Myocyte (in vitro differentiated cells): ENCODE data around the gene KLHL29. TPM values are rescaled to one million over a fixed set of nuclear protein-coding genes. Genes with fewer than 3 reads are reported as not detected.

Experiments
- DNase-seq: peaks from one replicate; pipeline ENCODE4 v3.0.0-alpha.2; 2012; ENCODE audit warnings: low read depth
- total RNA-seq: library from RNA; depleted of rRNA; stranded (reverse); fragments of >200 nt; gene quantifications from 2 replicates; pipeline ENCODE4 v1.2.3, GENCODE V29; 2014

Gene KLHL29
- total RNA-seq, 1 donor from 2014 or later = 3.6 TPM

GRCh38 chr2:23528171-23528570, 143.2 kb downstream of the KLHL29 start:
- DNase-seq = no peak

- no peak for DNase-seq
These were observed 143.7 kb downstream of the KLHL29 start for GRCh38 chr2:23528690-23529089.

- DNase-seq = no peak
These were observed 144.7 kb downstream of the KLHL29 start for GRCh38 chr2:23529659-23530058.

GRCh38 chr2:23530206-23530908, 145.4 kb downstream of the KLHL29 start:
- DNase-seq = no peak

GRCh38 chr2:23530909-23531276, 145.9 kb downstream of the KLHL29 start:
- DNase-seq = peak; percentile 31

- no peak for DNase-seq
These were observed 146.3 kb downstream of the KLHL29 start for GRCh38 chr2:23531280-23531679.

- DNase-seq = no peak
These were observed 146.9 kb downstream of the KLHL29 start for GRCh38 chr2:23531881-23532280.

GRCh38 chr2:23532391-23533337, 147.7 kb downstream of the KLHL29 start:
- DNase-seq = no peak

GRCh38 chr2:23533338-23533695, 148.3 kb downstream of the KLHL29 start:
- DNase-seq = no peak

- peak; percentile 58 for DNase-seq
These were observed 149.8 kb downstream of the KLHL29 start for GRCh38 chr2:23534771-23535170.

- no peak for DNase-seq
These were observed 151.3 kb downstream of the KLHL29 start for GRCh38 chr2:23536326-23536725.

- DNase-seq = peak; percentile 34
These were observed 153.0 kb downstream of the KLHL29 start for GRCh38 chr2:23537991-23538390.

- no peak for DNase-seq
These were observed 153.6 kb downstream of the KLHL29 start for GRCh38 chr2:23538566-23538965.

- DNase-seq = no peak
These were observed 155.9 kb downstream of the KLHL29 start for GRCh38 chr2:23540804-23541360.

GRCh38 chr2:23541503-23542229, 156.7 kb downstream of the KLHL29 start:
- DNase-seq = peak; percentile 58

- DNase-seq = no peak
These were observed 157.3 kb downstream of the KLHL29 start for GRCh38 chr2:23542230-23542789.

GRCh38 chr2:23543302-23543701, 158.3 kb downstream of the KLHL29 start:
- DNase-seq = no peak

- no peak for DNase-seq
These were observed 158.7 kb downstream of the KLHL29 start for GRCh38 chr2:23543728-23544127.

- DNase-seq = no peak
These were observed 159.8 kb downstream of the KLHL29 start for GRCh38 chr2:23544589-23545295.

- DNase-seq = no peak
These were observed 160.4 kb downstream of the KLHL29 start for GRCh38 chr2:23545396-23545795.

- DNase-seq = no peak
These were observed 160.8 kb downstream of the KLHL29 start for GRCh38 chr2:23545811-23546210.
